ENCODE results near the gene ETV7.

The ETV7 gene

DNA sequence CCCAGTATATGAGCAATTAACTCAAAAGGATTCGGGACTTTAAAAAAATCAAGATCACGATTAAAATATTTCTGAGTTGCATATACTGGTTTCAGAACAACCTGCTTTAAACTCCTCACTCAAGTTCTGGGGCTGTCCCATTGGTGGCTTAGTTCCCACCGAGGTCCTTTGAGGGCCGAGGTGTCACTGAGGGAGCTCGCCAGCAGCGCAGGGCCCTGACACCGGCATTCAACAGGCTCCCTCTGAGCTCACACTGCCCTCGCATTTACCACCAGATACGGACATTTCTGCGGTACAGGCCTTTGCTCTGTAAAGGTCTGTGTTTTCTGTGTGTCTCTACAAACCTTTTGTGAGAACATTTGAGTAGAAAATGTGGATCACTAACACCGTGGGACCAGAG is 26.4 kb downstream of the ETV7 start:
- Histone ChIP-seq H3K27ac (ENCODE audit: low read depth, low read length) (no peak overlapping the region), H3F3A (ENCODE audit: insufficient read depth) (no peaks in the 10 kb centered on the region), H3K9ac (ENCODE audit: low read length) (no peak overlapping the region), H3K4me2 (ENCODE audit: low read depth, low read length, poor library complexity, severe bottlenecking) (no peak overlapping the region), H4K20me1 (ENCODE audit: low read depth, low read length) (no peaks in the 10 kb centered on the region), H3K9me2 (replicated peaks; ENCODE audit: insufficient read depth, low read length) (no peaks in the 10 kb centered on the region), H3K36me3 (ENCODE audit: low read length) (no peaks in the 10 kb centered on the region), H3K4me3 (ENCODE audit: insufficient read depth, low read length, poor library complexity, severe bottlenecking) (no peak overlapping the region), H3K27me3 (ENCODE audit: low read length) (no peaks in the 10 kb centered on the region), H2AFZ (ENCODE audit: low read depth, low read length, severe bottlenecking) (no peak overlapping the region), H3K9me3 (ENCODE audit: insufficient read depth, low read length) (no peaks in the 10 kb centered on the region), H3K79me2 (ENCODE audit: insufficient read depth, low read length) (no peaks in the 10 kb centered on the region)
- TF ChIP-seq EZH2phosphoT487 (conservative IDR thresholded peaks at IDR 0.05; ENCODE audit: low read length), result no peak
- TF ChIP-seq, protein P1, sequence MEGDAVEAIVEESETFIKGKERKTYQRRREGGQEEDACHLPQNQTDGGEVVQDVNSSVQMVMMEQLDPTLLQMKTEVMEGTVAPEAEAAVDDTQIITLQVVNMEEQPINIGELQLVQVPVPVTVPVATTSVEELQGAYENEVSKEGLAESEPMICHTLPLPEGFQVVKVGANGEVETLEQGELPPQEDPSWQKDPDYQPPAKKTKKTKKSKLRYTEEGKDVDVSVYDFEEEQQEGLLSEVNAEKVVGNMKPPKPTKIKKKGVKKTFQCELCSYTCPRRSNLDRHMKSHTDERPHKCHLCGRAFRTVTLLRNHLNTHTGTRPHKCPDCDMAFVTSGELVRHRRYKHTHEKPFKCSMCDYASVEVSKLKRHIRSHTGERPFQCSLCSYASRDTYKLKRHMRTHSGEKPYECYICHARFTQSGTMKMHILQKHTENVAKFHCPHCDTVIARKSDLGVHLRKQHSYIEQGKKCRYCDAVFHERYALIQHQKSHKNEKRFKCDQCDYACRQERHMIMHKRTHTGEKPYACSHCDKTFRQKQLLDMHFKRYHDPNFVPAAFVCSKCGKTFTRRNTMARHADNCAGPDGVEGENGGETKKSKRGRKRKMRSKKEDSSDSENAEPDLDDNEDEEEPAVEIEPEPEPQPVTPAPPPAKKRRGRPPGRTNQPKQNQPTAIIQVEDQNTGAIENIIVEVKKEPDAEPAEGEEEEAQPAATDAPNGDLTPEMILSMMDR (IDR thresholded peaks at IDR 0.05; ENCODE audit: insufficient read depth, low read length, poor library complexity, severe bottlenecking), result no peak

DNA sequence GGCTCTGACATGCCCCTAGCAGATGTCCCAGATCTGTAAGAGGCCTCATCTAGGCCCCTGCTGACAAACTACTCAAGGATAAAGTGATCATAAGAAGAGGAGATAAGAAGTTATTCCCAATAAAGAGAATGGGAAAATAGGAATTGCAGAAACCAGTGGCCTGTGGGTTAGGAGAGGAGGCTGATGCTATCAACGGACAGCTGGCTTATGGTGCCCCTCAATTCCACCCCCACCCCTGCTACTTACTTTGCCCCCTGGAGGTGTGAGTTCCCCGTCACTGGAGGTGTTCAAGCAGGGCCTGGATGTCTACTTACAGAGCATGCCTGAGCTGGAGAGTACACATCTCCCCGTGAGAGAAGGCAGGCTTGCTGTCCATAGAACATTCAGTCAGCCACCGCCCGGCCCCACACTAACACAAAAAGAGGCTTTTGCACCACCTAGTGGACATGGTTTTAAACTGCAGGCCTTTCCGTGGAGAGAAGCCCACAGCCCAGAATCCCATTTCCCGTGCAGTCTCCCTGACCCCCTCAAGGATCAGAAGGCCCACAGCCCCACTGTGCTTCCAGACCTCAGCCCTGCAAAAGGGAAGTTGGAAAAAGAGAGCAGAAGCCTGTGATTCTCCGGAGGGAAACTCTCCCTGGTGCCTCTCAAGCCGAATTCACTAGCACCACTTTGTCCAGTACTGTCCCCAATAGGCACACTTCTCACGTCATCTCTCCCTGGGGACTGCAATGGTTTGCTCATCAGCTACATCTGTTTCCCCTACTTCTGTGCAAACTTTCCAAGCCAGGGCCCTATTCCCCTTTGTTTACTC is 27.0 kb downstream of the ETV7 start:
- no peak overlapping the region for H3K4me2 ChIP-seq (ENCODE audit: low read depth, low read length, poor library complexity, severe bottlenecking)
- H3K27ac ChIP-seq (ENCODE audit: low read depth, low read length), result no peak overlapping the region
- H4K20me1 ChIP-seq (ENCODE audit: low read depth, low read length), result no peaks in the 10 kb centered on the region
- H3K9ac ChIP-seq (ENCODE audit: low read length), result no peak overlapping the region
- no peaks in the 10 kb centered on the region for H3K79me2 ChIP-seq (ENCODE audit: insufficient read depth, low read length)
- H3F3A ChIP-seq (ENCODE audit: insufficient read depth), result no peaks in the 10 kb centered on the region
- H3K36me3 ChIP-seq (ENCODE audit: low read length), result no peaks in the 10 kb centered on the region
- H3K27me3 ChIP-seq (ENCODE audit: low read length), result no peaks in the 10 kb centered on the region
- no peak overlapping the region for H2AFZ ChIP-seq (ENCODE audit: low read depth, low read length, severe bottlenecking)
- H3K4me3 ChIP-seq (ENCODE audit: insufficient read depth, low read length, poor library complexity, severe bottlenecking), result no peak overlapping the region
- no peaks in the 10 kb centered on the region for H3K9me2 ChIP-seq (replicated peaks; ENCODE audit: insufficient read depth, low read length)
- TF ChIP-seq, protein P1 (IDR thresholded peaks at IDR 0.05; ENCODE audit: insufficient read depth, low read length, poor library complexity, severe bottlenecking), result peak; percentile 96
- no peak for TF ChIP-seq EZH2phosphoT487 (conservative IDR thresholded peaks at IDR 0.05; ENCODE audit: low read length)
- no peaks in the 10 kb centered on the region for H3K9me3 ChIP-seq (ENCODE audit: insufficient read depth, low read length)

DNA sequence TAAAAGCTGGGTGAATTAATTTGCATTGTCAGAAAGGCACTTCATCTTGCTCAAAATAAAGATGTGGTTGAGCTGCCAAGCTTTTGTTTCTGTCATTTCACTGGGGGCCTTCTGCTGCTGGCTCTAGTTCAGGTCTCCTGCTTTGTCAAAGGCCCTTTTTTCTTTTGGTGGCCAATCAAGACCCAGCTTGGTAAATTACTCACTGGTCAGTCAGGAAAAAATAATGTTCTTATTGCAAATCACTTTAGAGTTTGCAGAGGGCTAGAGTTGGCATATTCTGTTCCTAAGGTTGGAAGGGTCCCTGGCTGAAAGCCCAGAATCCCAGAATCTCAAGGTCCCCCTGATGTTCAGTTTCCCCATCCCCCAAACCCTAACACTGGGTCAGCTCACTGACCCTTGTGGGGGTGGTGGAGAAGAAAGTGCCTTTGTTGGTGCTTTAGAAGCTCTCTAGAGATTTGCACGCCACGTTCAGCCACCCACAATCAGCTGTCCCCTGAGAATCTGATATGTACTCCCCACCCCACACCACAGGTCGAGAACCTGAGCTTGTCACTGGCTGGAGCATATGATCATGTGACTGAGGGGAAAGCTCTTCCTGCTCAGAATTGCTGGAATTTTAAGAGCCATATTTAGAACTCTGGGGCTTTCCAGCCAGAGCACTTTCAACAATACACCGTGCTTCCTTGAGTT is 29.1 kb downstream of the ETV7 start:
- H3K36me3 ChIP-seq (ENCODE audit: low read length), result no peaks in the 10 kb centered on the region
- no peak overlapping the region for H3K9ac ChIP-seq (ENCODE audit: low read length)
- H3K4me3 ChIP-seq (ENCODE audit: insufficient read depth, low read length, poor library complexity, severe bottlenecking), result no peak overlapping the region
- no peaks in the 10 kb centered on the region for H3K27me3 ChIP-seq (ENCODE audit: low read length)
- H3K79me2 ChIP-seq (ENCODE audit: insufficient read depth, low read length), result no peaks in the 10 kb centered on the region
- TF ChIP-seq, protein P1 (IDR thresholded peaks at IDR 0.05; ENCODE audit: insufficient read depth, low read length, poor library complexity, severe bottlenecking), result no peak
- no peak for TF ChIP-seq EZH2phosphoT487 (conservative IDR thresholded peaks at IDR 0.05; ENCODE audit: low read length)
- H3K27ac ChIP-seq (ENCODE audit: low read depth, low read length), result no peak overlapping the region
- no peaks in the 10 kb centered on the region for H4K20me1 ChIP-seq (ENCODE audit: low read depth, low read length)
- no peaks in the 10 kb centered on the region for H3F3A ChIP-seq (ENCODE audit: insufficient read depth)
- H2AFZ ChIP-seq (ENCODE audit: low read depth, low read length, severe bottlenecking), result no peak overlapping the region
- H3K9me3 ChIP-seq (ENCODE audit: insufficient read depth, low read length), result no peaks in the 10 kb centered on the region
- H3K9me2 ChIP-seq (replicated peaks; ENCODE audit: insufficient read depth, low read length), result no peaks in the 10 kb centered on the region
- no peak overlapping the region for H3K4me2 ChIP-seq (ENCODE audit: low read depth, low read length, poor library complexity, severe bottlenecking)

All from SU-DHL-6 (cell line).